ENCODE data around the gene FAM43A. TPM values are rescaled to one million over a fixed set of nuclear protein-coding genes. Genes with fewer than 3 reads are reported as not detected.

The FAM43A gene
- polyA plus RNA-seq, 1 donor (not counting 4 experiments of a cell fraction or from before 2014, with no cell fraction given), result 1.1 TPM

GRCh38 chr3:194690501-194691372 lies 5.1 kb downstream of the FAM43A start:
- TF ChIP-seq, protein P1, sequence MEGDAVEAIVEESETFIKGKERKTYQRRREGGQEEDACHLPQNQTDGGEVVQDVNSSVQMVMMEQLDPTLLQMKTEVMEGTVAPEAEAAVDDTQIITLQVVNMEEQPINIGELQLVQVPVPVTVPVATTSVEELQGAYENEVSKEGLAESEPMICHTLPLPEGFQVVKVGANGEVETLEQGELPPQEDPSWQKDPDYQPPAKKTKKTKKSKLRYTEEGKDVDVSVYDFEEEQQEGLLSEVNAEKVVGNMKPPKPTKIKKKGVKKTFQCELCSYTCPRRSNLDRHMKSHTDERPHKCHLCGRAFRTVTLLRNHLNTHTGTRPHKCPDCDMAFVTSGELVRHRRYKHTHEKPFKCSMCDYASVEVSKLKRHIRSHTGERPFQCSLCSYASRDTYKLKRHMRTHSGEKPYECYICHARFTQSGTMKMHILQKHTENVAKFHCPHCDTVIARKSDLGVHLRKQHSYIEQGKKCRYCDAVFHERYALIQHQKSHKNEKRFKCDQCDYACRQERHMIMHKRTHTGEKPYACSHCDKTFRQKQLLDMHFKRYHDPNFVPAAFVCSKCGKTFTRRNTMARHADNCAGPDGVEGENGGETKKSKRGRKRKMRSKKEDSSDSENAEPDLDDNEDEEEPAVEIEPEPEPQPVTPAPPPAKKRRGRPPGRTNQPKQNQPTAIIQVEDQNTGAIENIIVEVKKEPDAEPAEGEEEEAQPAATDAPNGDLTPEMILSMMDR (optimal IDR thresholded peaks at IDR 0.05 in 1 of 3, IDR thresholded peaks at IDR 0.05 in 1 of 3, conservative IDR thresholded peaks at IDR 0.05 in 1 of 3; ENCODE audit: extremely low read depth in 1 of 3, insufficient read depth in 2 of 3, low read length in 3 of 3), result no peak
- TF ChIP-seq EZH2 (IDR thresholded peaks at IDR 0.05; ENCODE audit: low read length), result no peak
- H3K27me3 ChIP-seq (ENCODE audit: control insufficient read depth, extremely low read depth, insufficient read depth, low read length), result peaks cover 20% of the 10 kb centered on the region
- no peaks in the 10 kb centered on the region for H4K20me1 ChIP-seq (ENCODE audit: control insufficient read depth, extremely low read depth, insufficient read depth, low read length)
- H3K9me1 ChIP-seq (ENCODE audit: control insufficient read depth, extremely low read depth, insufficient read depth, low read length), result no peaks in the 10 kb centered on the region
- FAIRE-seq (no peak), DNase-seq (ENCODE audit: low read depth, low spot score) (no peak)
- H3K4me3 ChIP-seq (ENCODE audit: control insufficient read depth in 2 of 3, extremely low read depth in 1 of 3, insufficient read depth in 2 of 3, low read depth in 1 of 3, low read length in 3 of 3), result no peak overlapping the region
- no peak overlapping the region for H3K27ac ChIP-seq (ENCODE audit: control insufficient read depth, insufficient read depth, low read length)
- no peak overlapping the region for H3K4me2 ChIP-seq (ENCODE audit: control insufficient read depth, extremely low read depth, insufficient read depth, low read depth, low read length)
- no peaks in the 10 kb centered on the region for H3K36me3 ChIP-seq (ENCODE audit: control insufficient read depth in 2 of 2, extremely low read depth in 1 of 2, insufficient read depth in 2 of 2, low read length in 2 of 2)
- no peaks in the 10 kb centered on the region for H3K79me2 ChIP-seq (ENCODE audit: control insufficient read depth, insufficient read depth, low read length)
- H2AFZ ChIP-seq (ENCODE audit: control insufficient read depth, low read length), result no peak overlapping the region
- H3K9me3 ChIP-seq (ENCODE audit: control insufficient read depth, low read depth, low read length), result no peaks in the 10 kb centered on the region
- H3K9ac ChIP-seq (ENCODE audit: control insufficient read depth, extremely low read depth, insufficient read depth, low read length), result no peak overlapping the region
- dilution Hi-C loops (cut with MboI; ENCODE audit: extremely low pct_ligation_motif_present, low sequenced_read_pairs), result no loop called here
- peaks cover 15% of the 10 kb centered on the region for H3K4me1 ChIP-seq (ENCODE audit: control insufficient read depth, extremely low read depth, insufficient read depth, low read length)

DNA sequence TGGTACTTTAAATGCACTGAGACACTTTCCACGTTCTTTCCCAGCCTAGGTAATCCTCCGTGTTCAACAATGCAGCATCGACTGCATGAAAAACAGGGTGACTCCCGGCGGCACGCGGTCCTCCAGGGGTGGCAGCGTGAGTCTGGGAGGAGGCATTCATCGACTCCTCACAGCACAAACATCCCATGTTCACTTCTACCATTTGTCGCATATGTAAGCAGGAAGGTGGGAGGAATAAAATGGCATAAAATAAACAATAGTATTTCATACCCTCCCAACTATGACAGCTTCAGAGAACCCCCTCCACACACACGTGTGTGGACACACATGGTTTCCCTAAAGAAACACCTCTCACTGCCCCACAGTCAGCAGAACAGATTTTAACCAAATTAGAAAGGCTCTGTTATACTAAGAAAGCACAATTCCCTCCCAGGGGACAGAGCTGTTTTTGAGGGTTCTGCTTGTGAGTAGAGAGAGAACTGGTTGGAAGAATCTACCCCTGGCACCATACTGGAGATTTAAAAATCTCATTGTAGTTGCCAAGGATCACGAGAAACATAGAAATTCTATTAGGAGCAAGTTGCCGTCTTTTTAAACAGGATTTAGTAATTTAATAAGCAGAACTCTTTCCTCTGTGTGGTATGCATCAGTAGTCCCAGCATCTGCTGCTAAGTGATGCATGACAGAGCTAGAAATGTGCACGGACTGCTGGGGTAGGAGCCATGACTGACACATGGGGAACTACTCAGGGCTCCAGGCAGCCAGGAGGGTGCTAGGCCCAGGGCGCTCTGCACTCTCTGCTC lies 6.0 kb downstream of the FAM43A start:
- no peak overlapping the region for H2AFZ ChIP-seq (ENCODE audit: control insufficient read depth, low read length)
- dilution Hi-C loops (cut with MboI; ENCODE audit: extremely low pct_ligation_motif_present, low sequenced_read_pairs), result no loop called here
- H3K4me2 ChIP-seq (ENCODE audit: control insufficient read depth, extremely low read depth, insufficient read depth, low read depth, low read length), result no peak overlapping the region
- H3K36me3 ChIP-seq (ENCODE audit: control insufficient read depth in 2 of 2, extremely low read depth in 1 of 2, insufficient read depth in 2 of 2, low read length in 2 of 2), result no peaks in the 10 kb centered on the region
- H3K27me3 ChIP-seq (ENCODE audit: control insufficient read depth, extremely low read depth, insufficient read depth, low read length), result peaks cover 19% of the 10 kb centered on the region
- no peak overlapping the region for H3K4me3 ChIP-seq (ENCODE audit: control insufficient read depth in 2 of 3, extremely low read depth in 1 of 3, insufficient read depth in 2 of 3, low read depth in 1 of 3, low read length in 3 of 3)
- H3K9me3 ChIP-seq (ENCODE audit: control insufficient read depth, low read depth, low read length), result no peaks in the 10 kb centered on the region
- H3K79me2 ChIP-seq (ENCODE audit: control insufficient read depth, insufficient read depth, low read length), result no peaks in the 10 kb centered on the region
- DNase-seq (ENCODE audit: low read depth, low spot score) (no peak), FAIRE-seq (no peak)
- H3K9me1 ChIP-seq (ENCODE audit: control insufficient read depth, extremely low read depth, insufficient read depth, low read length), result no peaks in the 10 kb centered on the region
- no peaks in the 10 kb centered on the region for H4K20me1 ChIP-seq (ENCODE audit: control insufficient read depth, extremely low read depth, insufficient read depth, low read length)
- H3K27ac ChIP-seq (ENCODE audit: control insufficient read depth, insufficient read depth, low read length), result no peak overlapping the region
- H3K9ac ChIP-seq (ENCODE audit: control insufficient read depth, extremely low read depth, insufficient read depth, low read length), result no peak overlapping the region
- H3K4me1 ChIP-seq (ENCODE audit: control insufficient read depth, extremely low read depth, insufficient read depth, low read length), result peaks cover 8% of the 10 kb centered on the region
- TF ChIP-seq, protein P1 (optimal IDR thresholded peaks at IDR 0.05 in 1 of 3, IDR thresholded peaks at IDR 0.05 in 1 of 3, conservative IDR thresholded peaks at IDR 0.05 in 1 of 3; ENCODE audit: extremely low read depth in 1 of 3, insufficient read depth in 2 of 3, low read length in 3 of 3), result no peak
- no peak for TF ChIP-seq EZH2 (IDR thresholded peaks at IDR 0.05; ENCODE audit: low read length)

All from keratinocyte (primary cell).